CD4-positive, alpha-beta T cell treated with Interleukin-4 for 4 hours (primary cell): ENCODE results near the gene EDEM2.
"Not testable (repeated sequence)": the region's sequence is repeated elsewhere in the genome, so short reads cannot be mapped to it uniquely, and the experiment has no call there.

Source experiments
- DNase-seq: peaks from one replicate; pipeline ENCODE4 v3.0.0-alpha.2; 2020

Gene EDEM2

DNA sequence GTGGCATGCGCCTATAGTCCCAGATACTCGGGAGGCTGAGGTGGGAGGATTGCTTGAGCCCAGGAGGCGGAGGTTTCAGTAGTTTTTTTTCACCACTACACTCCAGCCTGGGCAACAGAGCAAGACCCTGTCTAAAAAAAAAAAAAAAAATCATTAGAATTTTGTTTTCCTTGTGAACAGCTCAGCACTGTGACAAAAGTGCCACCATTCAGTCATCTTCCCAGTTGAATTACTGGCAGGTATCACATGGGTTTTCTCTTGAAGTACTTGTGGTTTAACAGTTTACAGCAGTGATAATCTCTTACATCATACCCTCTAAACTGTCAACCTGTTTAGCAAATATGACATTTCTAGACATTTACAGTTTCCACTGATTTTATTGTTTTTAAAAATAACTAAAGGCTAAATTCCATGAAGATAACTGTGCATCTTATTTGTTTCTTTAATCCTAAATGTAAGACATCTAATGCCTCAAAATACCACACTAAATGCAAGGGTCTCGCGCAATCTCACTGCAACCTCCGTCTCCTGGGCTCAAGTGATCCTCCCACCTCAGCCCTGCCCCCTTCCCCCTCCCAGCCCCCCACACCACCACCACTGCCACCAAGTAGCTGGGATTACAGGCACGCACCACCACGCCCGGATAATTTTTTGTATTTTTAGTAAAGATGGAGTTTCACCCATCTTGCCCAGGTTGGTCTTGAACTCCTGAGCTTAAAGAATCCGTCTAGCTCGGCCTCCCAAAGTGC, 61.5 kb downstream of the EDEM2 start:
- peak; percentile 59 for DNase-seq

DNA sequence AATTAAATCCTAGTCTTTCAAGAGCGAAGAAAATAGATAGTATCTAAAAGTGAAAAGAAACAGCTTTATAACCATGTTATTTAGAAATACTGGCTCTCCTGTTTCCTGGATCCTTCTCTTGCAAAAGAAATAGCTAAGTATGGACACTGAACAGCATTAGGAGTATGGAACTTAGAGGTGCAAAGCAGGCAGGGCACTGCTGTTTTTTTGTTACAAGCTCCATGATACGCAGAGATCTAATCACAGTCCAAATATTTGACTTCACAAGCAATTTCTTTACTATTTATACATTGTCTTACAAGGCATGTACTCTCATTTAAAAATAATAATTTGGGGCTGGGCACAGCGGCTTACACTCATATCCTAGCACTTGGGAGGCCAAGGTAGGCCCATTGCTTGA, 62.1 kb downstream of the EDEM2 start:
- DNase-seq, result no peak

DNA sequence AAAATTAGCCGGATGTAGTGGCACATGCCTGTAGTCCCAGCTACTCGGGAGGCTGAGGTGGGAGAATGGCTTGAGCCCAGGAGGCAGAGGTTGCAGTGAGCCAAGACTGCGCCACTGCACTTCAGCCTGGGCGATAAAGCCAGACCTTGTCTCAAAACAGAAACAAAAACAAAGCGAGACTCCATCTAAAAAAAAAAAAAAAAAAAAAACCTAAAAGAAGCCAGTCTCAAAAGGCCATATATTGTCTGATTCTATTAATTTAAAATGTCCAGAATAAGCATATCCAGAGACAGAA, 66.8 kb downstream of the EDEM2 start:
- not testable (repeated sequence) for DNase-seq

DNA sequence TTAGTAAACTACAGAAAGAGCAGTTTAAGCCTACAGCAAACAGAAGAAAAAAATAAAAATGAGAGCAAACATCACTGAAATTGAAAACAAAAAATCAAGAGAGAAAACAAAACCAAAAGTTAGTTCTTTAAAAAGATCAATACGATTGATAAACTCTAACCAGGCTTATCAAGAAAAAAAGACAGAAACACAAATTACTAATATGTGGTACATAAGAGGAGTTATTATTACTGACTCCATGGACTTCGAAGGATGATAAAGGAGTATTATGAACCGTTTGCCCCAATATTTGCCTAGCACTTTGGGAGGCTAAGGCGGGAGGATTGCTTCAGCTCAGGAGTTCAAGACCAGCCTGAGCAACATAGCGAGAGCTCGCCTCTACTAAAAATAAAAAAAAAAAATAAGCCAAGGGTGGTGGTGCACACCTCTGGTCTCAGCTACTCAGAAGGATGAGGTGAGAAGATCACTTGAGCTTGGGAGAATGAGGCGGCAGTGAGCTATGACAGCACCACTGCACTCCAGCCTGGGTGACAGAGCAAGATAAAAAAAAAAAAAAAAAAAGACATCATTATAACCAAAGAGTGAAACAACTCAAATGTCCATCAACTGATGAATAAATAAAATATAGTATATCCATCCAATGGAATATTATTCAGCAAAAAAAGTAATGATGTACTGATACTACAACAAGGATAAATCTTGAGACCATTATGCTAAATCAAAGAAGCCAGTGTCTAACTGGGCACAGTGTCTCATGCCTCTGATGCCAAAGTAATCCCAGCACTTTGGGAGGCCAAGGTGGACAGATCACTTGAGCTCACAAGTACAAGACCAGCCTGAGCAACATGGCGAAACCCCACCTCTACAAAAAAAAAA, 67.4 kb downstream of the EDEM2 start:
- no peak for DNase-seq

DNA sequence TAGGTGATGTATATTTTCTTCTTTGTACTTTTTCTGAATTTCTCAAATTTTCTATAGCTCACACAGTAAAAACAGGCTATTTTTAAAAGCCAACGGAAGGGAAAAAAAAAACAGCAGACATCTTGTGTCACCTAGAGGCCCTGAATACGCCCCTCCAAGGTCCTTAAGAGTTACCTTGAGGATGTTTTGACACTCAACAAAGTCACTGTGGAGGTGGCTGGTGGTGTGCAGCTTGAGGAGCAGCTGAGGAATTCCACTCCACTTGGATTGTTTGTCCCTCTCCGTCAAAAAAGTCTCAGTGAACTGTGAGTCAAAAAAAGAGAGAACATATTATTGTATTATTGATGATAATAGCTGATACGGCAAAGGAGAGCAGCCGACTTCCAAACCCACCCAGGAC, 69.3 kb downstream of the EDEM2 start:
- DNase-seq, result no peak

DNA sequence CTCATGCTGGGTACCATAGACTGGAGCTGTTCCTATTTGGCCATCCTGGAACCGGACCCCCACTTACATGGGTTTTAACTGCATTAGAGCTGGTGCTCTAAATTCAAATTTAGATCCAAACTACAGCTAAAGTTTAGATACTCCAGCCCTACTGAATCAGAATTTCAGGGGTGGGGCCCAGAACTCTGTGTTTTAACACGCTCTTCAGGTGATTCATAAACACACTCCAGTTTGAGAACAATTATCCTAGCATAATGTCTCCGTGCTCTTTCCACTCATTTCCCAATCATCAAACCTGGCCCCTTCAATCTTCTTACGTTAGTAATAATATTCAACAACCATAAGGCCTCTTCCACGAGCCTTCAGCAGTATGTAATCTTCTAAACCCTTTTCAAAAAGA, 69.8 kb downstream of the EDEM2 start:
- no peak for DNase-seq

DNA sequence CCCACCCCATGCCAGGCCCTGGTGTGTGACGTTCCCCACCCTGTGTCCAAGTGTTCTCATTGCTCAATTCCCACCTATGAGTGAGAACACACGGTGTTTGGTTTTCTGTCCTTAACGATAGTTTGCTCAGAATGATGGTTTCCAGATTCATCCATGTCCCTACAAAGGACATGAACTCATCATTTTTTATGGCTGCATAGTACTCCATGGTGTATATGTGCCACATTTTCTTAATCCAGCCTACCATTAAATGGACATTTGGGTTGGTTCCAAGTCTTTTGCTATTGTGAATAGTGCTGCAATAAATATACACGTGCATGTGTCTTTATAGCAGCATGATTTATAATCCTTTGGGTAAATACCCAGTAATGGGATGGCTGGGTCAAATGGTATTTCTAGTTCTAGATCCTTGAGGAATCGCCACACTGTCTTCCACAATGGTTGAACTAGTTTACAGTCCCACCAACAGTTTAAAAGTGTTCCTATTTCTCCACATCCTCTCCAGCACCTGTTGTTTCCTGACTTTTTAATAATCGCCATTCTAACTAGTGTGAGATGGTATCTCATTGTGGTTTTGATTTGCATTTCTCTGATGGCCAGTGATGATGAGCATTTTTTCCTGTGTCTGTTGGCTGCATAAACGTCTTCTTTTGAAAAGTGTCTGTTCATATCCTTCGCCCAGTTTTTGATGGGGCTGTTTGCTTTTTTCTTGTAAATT, 75.5 kb downstream of the EDEM2 start:
- DNase-seq, result not testable (repeated sequence)

DNA sequence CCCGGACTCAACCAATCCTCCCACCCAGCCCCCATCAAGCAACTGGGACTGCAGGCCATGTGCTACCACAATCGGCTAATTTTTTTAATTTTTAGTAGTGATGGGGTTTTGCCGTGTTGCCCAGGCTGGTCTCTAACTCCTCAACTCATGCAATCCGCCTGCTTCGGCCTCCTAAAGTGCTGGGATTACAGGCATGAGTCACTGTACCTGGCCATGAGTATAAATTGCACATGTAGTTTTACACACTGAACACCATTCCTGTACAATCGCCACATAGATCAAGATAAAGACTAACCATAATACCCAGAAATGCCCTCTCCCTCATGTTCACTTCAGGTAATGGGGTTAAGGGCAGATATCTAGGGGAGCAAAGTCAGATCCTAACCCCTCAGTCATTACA, 80.9 kb downstream of the EDEM2 start:
- DNase-seq, result no peak
